Measurements from ENCODE around the gene CRTC3.

GRCh38 chr15:90523373-90523772 lies 6.3 kb upstream of the CRTC3 start:
- TF ChIP-seq, protein P1, sequence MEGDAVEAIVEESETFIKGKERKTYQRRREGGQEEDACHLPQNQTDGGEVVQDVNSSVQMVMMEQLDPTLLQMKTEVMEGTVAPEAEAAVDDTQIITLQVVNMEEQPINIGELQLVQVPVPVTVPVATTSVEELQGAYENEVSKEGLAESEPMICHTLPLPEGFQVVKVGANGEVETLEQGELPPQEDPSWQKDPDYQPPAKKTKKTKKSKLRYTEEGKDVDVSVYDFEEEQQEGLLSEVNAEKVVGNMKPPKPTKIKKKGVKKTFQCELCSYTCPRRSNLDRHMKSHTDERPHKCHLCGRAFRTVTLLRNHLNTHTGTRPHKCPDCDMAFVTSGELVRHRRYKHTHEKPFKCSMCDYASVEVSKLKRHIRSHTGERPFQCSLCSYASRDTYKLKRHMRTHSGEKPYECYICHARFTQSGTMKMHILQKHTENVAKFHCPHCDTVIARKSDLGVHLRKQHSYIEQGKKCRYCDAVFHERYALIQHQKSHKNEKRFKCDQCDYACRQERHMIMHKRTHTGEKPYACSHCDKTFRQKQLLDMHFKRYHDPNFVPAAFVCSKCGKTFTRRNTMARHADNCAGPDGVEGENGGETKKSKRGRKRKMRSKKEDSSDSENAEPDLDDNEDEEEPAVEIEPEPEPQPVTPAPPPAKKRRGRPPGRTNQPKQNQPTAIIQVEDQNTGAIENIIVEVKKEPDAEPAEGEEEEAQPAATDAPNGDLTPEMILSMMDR (conservative IDR thresholded peaks at IDR 0.05; ENCODE audit: low read depth, low read length), result no peak
- TF ChIP-seq EZH2 (IDR thresholded peaks at IDR 0.05; ENCODE audit: borderline replicate concordance, low read depth, low read length, poor library complexity, severe bottlenecking), result no peak

Data from A673 (cell line).